HG03159 (cell line): ENCODE results near the gene PPCDC.
A peak's percentile ranks its signal among the peaks of the same experiment; 100 is the strongest.

Source experiments
- ATAC-seq: cut with Tn5 transposase; IDR thresholded peaks from one replicate; pipeline ENCODE4 v1.9.1; 2021; ENCODE audit warnings: mild to moderate bottlenecking, moderate library complexity; ENCODE audit not compliant: unreplicated experiment

PPCDC gene

GRCh38 chr15:75008629-75009326, 14.6 kb upstream of the PPCDC start:
- ATAC-seq, result peak; percentile 83

- ATAC-seq, result no peak
These were observed 7.0 kb upstream of the PPCDC start for GRCh38 chr15:75016431-75016830.

GRCh38 chr15:75019916-75020315, 3.5 kb upstream of the PPCDC start:
- ATAC-seq, result no peak

- ATAC-seq, result no peak
These were observed 2.0 kb upstream of the PPCDC start for GRCh38 chr15:75021341-75021740.

GRCh38 chr15:75022783-75023180, 608 bp upstream of the PPCDC start:
- ATAC-seq, result no peak

GRCh38 chr15:75023872-75024636, 664 bp downstream of the PPCDC start:
- ATAC-seq, result no peak

- ATAC-seq, result no peak
These were observed 1.7 kb downstream of the PPCDC start for GRCh38 chr15:75025107-75025506.

GRCh38 chr15:75025548-75026260, 2.3 kb downstream of the PPCDC start:
- no peak for ATAC-seq

GRCh38 chr15:75027551-75027950, 4.2 kb downstream of the PPCDC start:
- no peak for ATAC-seq

- no peak for ATAC-seq
These were observed 5.6 kb downstream of the PPCDC start for GRCh38 chr15:75028991-75029377.

- no peak for ATAC-seq
These were observed 6.1 kb downstream of the PPCDC start for GRCh38 chr15:75029378-75030022.

- ATAC-seq, result no peak
These were observed 6.6 kb downstream of the PPCDC start for GRCh38 chr15:75030023-75030413.

- no peak for ATAC-seq
These were observed 7.0 kb downstream of the PPCDC start for GRCh38 chr15:75030424-75030823.

GRCh38 chr15:75031848-75032247, 8.5 kb downstream of the PPCDC start:
- no peak for ATAC-seq

GRCh38 chr15:75032395-75032794, 9.0 kb downstream of the PPCDC start:
- no peak for ATAC-seq

- no peak for ATAC-seq
These were observed 10.4 kb downstream of the PPCDC start for GRCh38 chr15:75033809-75034208.

GRCh38 chr15:75034615-75035014, 11.2 kb downstream of the PPCDC start:
- ATAC-seq, result no peak

- no peak for ATAC-seq
These were observed 12.8 kb downstream of the PPCDC start for GRCh38 chr15:75036212-75036616.

- no peak for ATAC-seq
These were observed 14.3 kb downstream of the PPCDC start for GRCh38 chr15:75037685-75038084.

- no peak for ATAC-seq
These were observed 14.8 kb downstream of the PPCDC start for GRCh38 chr15:75038231-75038630.

- ATAC-seq, result peak; percentile 70
These were observed 19.5 kb downstream of the PPCDC start for GRCh38 chr15:75042730-75043508.
